ENCODE measurements around the gene LARGE1. TPM values are rescaled to one million over a fixed set of nuclear protein-coding genes. Genes with fewer than 3 reads are reported as not detected.

The LARGE1 gene
- total and polyA plus RNA-seq, 2 of the 13 experiments (the other 11 are each of a cell fraction or from before 2014, with no cell fraction given): 8.4 to 11.0 TPM

DNA sequence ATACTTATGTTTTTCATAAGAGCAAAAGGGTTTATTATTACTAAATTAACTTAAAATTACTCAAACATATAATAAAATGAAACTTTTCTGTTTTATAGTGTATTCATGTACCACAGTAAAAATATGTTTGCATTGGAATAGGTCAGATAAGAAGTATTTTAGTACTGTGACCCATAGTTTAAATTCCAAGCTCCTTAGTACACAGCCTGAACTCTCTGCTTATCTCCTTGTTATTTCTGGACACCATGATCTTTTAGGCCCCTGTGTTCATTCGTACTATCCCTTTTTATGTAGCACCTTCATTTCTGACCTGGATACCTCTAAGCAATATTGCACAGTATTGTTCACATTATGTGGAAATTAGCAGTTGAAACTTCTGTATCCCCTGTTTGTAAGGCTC lies 565.3 kb downstream of the LARGE1 start:
- Histone ChIP-seq H3K4me2 (ENCODE audit: low read depth, low read length) (no peak overlapping the region), H3K36me3 (replicated peaks in 1 of 2; ENCODE audit: control insufficient read depth in 1 of 2, insufficient read depth in 2 of 2, low read length in 2 of 2) (peaks cover 0 to 1% of the 10 kb centered on the region in 2 experiments; a peak in 1 of 5 replicates), H3K79me2 (ENCODE audit: insufficient read depth, low read length) (no peaks in the 10 kb centered on the region), H3K27me3 (ENCODE audit: control insufficient read depth in 1 of 2, insufficient read depth in 2 of 2, low read length in 2 of 2) (no peaks in the 10 kb centered on the region), H3K4me3 (replicated peaks in 1 of 3; ENCODE audit: insufficient read depth in 1 of 3, low read depth in 2 of 3, low read length in 3 of 3) (no peak overlapping the region), H3K9ac (ENCODE audit: insufficient read depth, low read depth, low read length) (no peak overlapping the region), H3K4me1 (ENCODE audit: insufficient read depth, low read length) (peaks cover 20% of the 10 kb centered on the region), H2AFZ (ENCODE audit: low read length) (no peak overlapping the region), H3K9me3 (ENCODE audit: low read length) (no peaks in the 10 kb centered on the region), H3K27ac (ENCODE audit: extremely low read length, insufficient read depth, low read length) (no peak overlapping the region), H4K20me1 (ENCODE audit: insufficient read depth, low read length) (no peaks in the 10 kb centered on the region)
- in situ Hi-C loops (cut with HindIII; ENCODE audit: extremely low pct_ligation_motif_present, low pct_unique_long_range_greater_than_20kb): no loop called here
- BruUV-seq (replicated peaks): no TSS peak
- DNase-seq (ENCODE audit: low spot score) (no peak), FAIRE-seq (no peak), ATAC-seq (no peak)
- ChIA-PET CTCF (ENCODE audit: low intra/inter-chr PET ratio, low total read pairs) (no interaction called here), POLR2A (no interaction called here)
- WGBS (ENCODE audit: low lambda C conversion rate): 89% methylated on average over 1 of the region's 1 CpG
- intact Hi-C loops (cut with micrococcal nuclease; ENCODE audit: unreplicated experiment): loop anchor here (5.0 kb wide), 1 partner anchor 103 kb away; no protein-coding TSS in a partner anchor
- TF ChIP-seq SYNCRIP (IDR thresholded peaks at IDR 0.05; ENCODE audit: insufficient read depth, low read depth, low read length) (no peak), PLRG1 (conservative IDR thresholded peaks at IDR 0.05) (no peak), ADNP (CRISPR knock-in tag; IDR thresholded peaks at IDR 0.05) (no peak), HOXA7 (CRISPR knock-in tag; IDR thresholded peaks at IDR 0.05) (no peak), ZNF644 (CRISPR knock-in tag; IDR thresholded peaks at IDR 0.05; ENCODE audit: low read depth) (no peak), ZNF138 (CRISPR knock-in tag; IDR thresholded peaks at IDR 0.05; ENCODE audit: low read depth) (no peak), SP4 (CRISPR knock-in tag; IDR thresholded peaks at IDR 0.05) (no peak)
- TF ChIP-seq, protein P1, sequence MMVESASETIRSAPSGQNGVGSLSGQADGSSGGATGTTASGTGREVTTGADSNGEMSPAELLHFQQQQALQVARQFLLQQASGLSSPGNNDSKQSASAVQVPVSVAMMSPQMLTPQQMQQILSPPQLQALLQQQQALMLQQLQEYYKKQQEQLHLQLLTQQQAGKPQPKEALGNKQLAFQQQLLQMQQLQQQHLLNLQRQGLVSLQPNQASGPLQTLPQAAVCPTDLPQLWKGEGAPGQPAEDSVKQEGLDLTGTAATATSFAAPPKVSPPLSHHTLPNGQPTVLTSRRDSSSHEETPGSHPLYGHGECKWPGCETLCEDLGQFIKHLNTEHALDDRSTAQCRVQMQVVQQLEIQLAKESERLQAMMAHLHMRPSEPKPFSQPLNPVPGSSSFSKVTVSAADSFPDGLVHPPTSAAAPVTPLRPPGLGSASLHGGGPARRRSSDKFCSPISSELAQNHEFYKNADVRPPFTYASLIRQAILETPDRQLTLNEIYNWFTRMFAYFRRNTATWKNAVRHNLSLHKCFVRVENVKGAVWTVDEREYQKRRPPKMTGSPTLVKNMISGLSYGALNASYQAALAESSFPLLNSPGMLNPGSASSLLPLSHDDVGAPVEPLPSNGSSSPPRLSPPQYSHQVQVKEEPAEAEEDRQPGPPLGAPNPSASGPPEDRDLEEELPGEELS (CRISPR knock-in tag; IDR thresholded peaks at IDR 0.05): no peak
- TF ChIP-seq, protein P2, sequence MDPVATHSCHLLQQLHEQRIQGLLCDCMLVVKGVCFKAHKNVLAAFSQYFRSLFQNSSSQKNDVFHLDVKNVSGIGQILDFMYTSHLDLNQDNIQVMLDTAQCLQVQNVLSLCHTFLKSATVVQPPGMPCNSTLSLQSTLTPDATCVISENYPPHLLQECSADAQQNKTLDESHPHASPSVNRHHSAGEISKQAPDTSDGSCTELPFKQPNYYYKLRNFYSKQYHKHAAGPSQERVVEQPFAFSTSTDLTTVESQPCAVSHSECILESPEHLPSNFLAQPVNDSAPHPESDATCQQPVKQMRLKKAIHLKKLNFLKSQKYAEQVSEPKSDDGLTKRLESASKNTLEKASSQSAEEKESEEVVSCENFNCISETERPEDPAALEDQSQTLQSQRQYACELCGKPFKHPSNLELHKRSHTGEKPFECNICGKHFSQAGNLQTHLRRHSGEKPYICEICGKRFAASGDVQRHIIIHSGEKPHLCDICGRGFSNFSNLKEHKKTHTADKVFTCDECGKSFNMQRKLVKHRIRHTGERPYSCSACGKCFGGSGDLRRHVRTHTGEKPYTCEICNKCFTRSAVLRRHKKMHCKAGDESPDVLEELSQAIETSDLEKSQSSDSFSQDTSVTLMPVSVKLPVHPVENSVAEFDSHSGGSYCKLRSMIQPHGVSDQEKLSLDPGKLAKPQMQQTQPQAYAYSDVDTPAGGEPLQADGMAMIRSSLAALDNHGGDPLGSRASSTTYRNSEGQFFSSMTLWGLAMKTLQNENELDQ (CRISPR knock-in tag; IDR thresholded peaks at IDR 0.05; ENCODE audit: borderline replicate concordance): no peak
- TF ChIP-seq, protein P3, sequence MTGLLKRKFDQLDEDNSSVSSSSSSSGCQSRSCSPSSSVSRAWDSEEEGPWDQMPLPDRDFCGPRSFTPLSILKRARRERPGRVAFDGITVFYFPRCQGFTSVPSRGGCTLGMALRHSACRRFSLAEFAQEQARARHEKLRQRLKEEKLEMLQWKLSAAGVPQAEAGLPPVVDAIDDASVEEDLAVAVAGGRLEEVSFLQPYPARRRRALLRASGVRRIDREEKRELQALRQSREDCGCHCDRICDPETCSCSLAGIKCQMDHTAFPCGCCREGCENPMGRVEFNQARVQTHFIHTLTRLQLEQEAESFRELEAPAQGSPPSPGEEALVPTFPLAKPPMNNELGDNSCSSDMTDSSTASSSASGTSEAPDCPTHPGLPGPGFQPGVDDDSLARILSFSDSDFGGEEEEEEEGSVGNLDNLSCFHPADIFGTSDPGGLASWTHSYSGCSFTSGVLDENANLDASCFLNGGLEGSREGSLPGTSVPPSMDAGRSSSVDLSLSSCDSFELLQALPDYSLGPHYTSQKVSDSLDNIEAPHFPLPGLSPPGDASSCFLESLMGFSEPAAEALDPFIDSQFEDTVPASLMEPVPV (CRISPR knock-in tag; IDR thresholded peaks at IDR 0.05): no peak
- TF ChIP-seq, protein P4, sequence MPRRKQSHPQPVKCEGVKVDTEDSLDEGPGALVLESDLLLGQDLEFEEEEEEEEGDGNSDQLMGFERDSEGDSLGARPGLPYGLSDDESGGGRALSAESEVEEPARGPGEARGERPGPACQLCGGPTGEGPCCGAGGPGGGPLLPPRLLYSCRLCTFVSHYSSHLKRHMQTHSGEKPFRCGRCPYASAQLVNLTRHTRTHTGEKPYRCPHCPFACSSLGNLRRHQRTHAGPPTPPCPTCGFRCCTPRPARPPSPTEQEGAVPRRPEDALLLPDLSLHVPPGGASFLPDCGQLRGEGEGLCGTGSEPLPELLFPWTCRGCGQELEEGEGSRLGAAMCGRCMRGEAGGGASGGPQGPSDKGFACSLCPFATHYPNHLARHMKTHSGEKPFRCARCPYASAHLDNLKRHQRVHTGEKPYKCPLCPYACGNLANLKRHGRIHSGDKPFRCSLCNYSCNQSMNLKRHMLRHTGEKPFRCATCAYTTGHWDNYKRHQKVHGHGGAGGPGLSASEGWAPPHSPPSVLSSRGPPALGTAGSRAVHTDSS (CRISPR knock-in tag; conservative IDR thresholded peaks at IDR 0.05): no peak
- TF ChIP-seq, protein P5, sequence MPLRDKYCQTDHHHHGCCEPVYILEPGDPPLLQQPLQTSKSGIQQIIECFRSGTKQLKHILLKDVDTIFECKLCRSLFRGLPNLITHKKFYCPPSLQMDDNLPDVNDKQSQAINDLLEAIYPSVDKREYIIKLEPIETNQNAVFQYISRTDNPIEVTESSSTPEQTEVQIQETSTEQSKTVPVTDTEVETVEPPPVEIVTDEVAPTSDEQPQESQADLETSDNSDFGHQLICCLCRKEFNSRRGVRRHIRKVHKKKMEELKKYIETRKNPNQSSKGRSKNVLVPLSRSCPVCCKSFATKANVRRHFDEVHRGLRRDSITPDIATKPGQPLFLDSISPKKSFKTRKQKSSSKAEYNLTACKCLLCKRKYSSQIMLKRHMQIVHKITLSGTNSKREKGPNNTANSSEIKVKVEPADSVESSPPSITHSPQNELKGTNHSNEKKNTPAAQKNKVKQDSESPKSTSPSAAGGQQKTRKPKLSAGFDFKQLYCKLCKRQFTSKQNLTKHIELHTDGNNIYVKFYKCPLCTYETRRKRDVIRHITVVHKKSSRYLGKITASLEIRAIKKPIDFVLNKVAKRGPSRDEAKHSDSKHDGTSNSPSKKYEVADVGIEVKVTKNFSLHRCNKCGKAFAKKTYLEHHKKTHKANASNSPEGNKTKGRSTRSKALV (CRISPR knock-in tag; IDR thresholded peaks at IDR 0.05): no peak
- TF ChIP-seq, protein P6, sequence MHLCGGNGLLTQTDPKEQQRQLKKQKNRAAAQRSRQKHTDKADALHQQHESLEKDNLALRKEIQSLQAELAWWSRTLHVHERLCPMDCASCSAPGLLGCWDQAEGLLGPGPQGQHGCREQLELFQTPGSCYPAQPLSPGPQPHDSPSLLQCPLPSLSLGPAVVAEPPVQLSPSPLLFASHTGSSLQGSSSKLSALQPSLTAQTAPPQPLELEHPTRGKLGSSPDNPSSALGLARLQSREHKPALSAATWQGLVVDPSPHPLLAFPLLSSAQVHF (CRISPR knock-in tag; IDR thresholded peaks at IDR 0.05): no peak
